HepG2 (cell line): ENCODE results near the gene MKNK1. TPM values are rescaled to one million over a fixed set of nuclear protein-coding genes. Genes with fewer than 3 reads are reported as not detected.

ENCODE experiments used
- ATAC-seq: fragments of 200-7000 bp; cut with Tn5 transposase; 3 replicates; pipeline ENCODE4 v1.9.1; 2020; ENCODE audit warnings: mild to moderate bottlenecking, moderate library complexity
- BruUV-seq: library from RNA; stranded (reverse); fragments of 400-500 nt; replicated peaks from 2 replicates; lab custom pipeline; 2021; lab: Mats Ljungman, UMichigan
- CTCF ChIA-PET: fragments of 300-600 bp; formaldehyde crosslinking; extraction: SDS; loops from one replicate; lab custom pipeline; 2021; ENCODE audit warnings: low total read pairs, inconsistent platforms, low intra/inter-chr PET ratio; lab: Yijun Ruan, JAX
- POLR2A ChIA-PET: fragments of 350-600 bp; sonication (Branson Sonifier 250); formaldehyde crosslinking; loops from one replicate; lab custom pipeline; 2020; ENCODE audit warnings: antibody characterized with exemption, inconsistent platforms; lab: Yijun Ruan, JAX
- DNase-seq: peaks from one replicate; pipeline ENCODE4 v3.0.0-alpha.2; 2015; ENCODE audit warnings: low spot score
- FAIRE-seq: peaks from 3 replicates; lab custom pipeline; 2011; peaks lifted over from hg19 to GRCh38; lab: Jason Lieb, UNC
- H2AFZ ChIP-seq: one replicate; pipeline ENCODE4 v1.6.1; 2011; ENCODE audit warnings: low read length, inconsistent platforms
- H3K27ac ChIP-seq: fragments of 300-600 bp; 3 replicates; pipeline ENCODE4 v1.8.0; 2011; ENCODE audit warnings: mixed run types, mild to moderate bottlenecking, mixed read lengths, low read length, inconsistent platforms; ENCODE audit not compliant: insufficient read depth; ENCODE audit errors: extremely low read length
- H3K27me3 ChIP-seq, 2 experiments: fragments of 200-600 bp in 1 of 2; 2 replicates in 1 of 2; 3 replicates in 1 of 2; pipeline versions ENCODE4 v1.6.0 to v1.8.0; 2011; ENCODE audit warnings: low read length in 2 of 2, mild to moderate bottlenecking in 2 of 2, moderate library complexity in 2 of 2, inconsistent platforms in 1 of 2; ENCODE audit not compliant: insufficient read depth in 2 of 2, control insufficient read depth in 1 of 2
- H3K36me3 ChIP-seq, 2 experiments: fragments of 200-600 bp in 1 of 2; replicated peaks in 1 of 2; 2 replicates in 1 of 2; 3 replicates in 1 of 2; pipeline versions ENCODE4 v1.5.1 to v1.8.0; 2011; ENCODE audit warnings: low read length in 2 of 2, inconsistent platforms in 1 of 2; ENCODE audit not compliant: insufficient read depth in 2 of 2, control insufficient read depth in 1 of 2
- H3K4me1 ChIP-seq: 2 replicates; pipeline ENCODE4 v1.5.1; 2012; ENCODE audit warnings: low read length, inconsistent platforms; ENCODE audit not compliant: insufficient read depth
- H3K4me2 ChIP-seq: 2 replicates; pipeline ENCODE4 v1.6.0; 2011; ENCODE audit warnings: low read depth, low read length, inconsistent platforms
- H3K4me3 ChIP-seq, 3 experiments: fragments of 200-600 bp in 1 of 3; sonication (generic), shearing (Covaris generic) in 1 of 3; replicated peaks in 1 of 3; 2 replicates each; pipeline ENCODE4 v1.5.1; 2011 to 2016; ENCODE audit warnings: low read length in 3 of 3, inconsistent platforms in 2 of 3, low read depth in 2 of 3, mild to moderate bottlenecking in 2 of 3, control low read depth in 1 of 3, mixed read lengths in 1 of 3; ENCODE audit not compliant: insufficient read depth in 1 of 3
- H3K79me2 ChIP-seq: one replicate; pipeline ENCODE4 v1.6.1; 2011; ENCODE audit warnings: low read length, inconsistent platforms; ENCODE audit not compliant: insufficient read depth
- H3K9ac ChIP-seq: 2 replicates; pipeline ENCODE4 v1.6.0; 2011; ENCODE audit warnings: mild to moderate bottlenecking, low read depth, low read length, inconsistent platforms; ENCODE audit not compliant: insufficient read depth
- H3K9me3 ChIP-seq: 2 replicates; pipeline ENCODE4 v1.5.1; 2012; ENCODE audit warnings: mild to moderate bottlenecking, low read length
- H4K20me1 ChIP-seq: 2 replicates; pipeline ENCODE4 v1.6.0; 2011; ENCODE audit warnings: inconsistent platforms, mild to moderate bottlenecking, low read length, moderate library complexity; ENCODE audit not compliant: insufficient read depth
- BRD4 ChIP-seq: sonication (generic); formaldehyde crosslinking; IDR thresholded peaks from 2 replicates; pipeline ENCODE4 v1.4.0; 2020; ENCODE audit warnings: missing genetic modification reagents
- DMTF1 ChIP-seq: sonication (generic); formaldehyde crosslinking; IDR thresholded peaks from 2 replicates; pipeline ENCODE4 v1.4.0; 2020; ENCODE audit warnings: mild to moderate bottlenecking, missing genetic modification reagents
- GATA4 ChIP-seq: sonication (generic); IDR thresholded peaks from 2 replicates; pipeline ENCODE4 v1.6.1; 2016; ENCODE audit warnings: antibody characterized with exemption, low read depth, borderline replicate concordance
- GRHL1 ChIP-seq: sonication (generic); formaldehyde crosslinking; conservative IDR thresholded peaks from 2 replicates; pipeline ENCODE4 v1.8.0; 2022; ENCODE audit warnings: missing genetic modification reagents
- HOXA5 ChIP-seq: sonication (generic); formaldehyde crosslinking; IDR thresholded peaks from 2 replicates; pipeline ENCODE4 v1.4.0; 2020; ENCODE audit warnings: missing genetic modification reagents
- MAFG ChIP-seq: sonication (generic); formaldehyde crosslinking; IDR thresholded peaks from 2 replicates; pipeline ENCODE4 v1.5.1; 2020; ENCODE audit warnings: mild to moderate bottlenecking, missing genetic modification reagents
- MBNL3 ChIP-seq: fragments of 250-450 bp; sonication (Bioruptor Pico); conservative IDR thresholded peaks from 2 replicates; pipeline ENCODE4 v1.8.0; 2022; ENCODE audit warnings: mild to moderate bottlenecking, inconsistent platforms
- MLLT10 ChIP-seq: sonication (generic); formaldehyde crosslinking; IDR thresholded peaks from 2 replicates; pipeline ENCODE4 v1.4.0; 2020; ENCODE audit warnings: missing genetic modification reagents
- NFIB ChIP-seq: sonication (generic); formaldehyde crosslinking; IDR thresholded peaks from 2 replicates; pipeline ENCODE4 v1.9.0; 2021; ENCODE audit warnings: missing genetic modification reagents, mild to moderate bottlenecking, borderline replicate concordance
- ONECUT2 ChIP-seq: sonication (generic); formaldehyde crosslinking; IDR thresholded peaks from 2 replicates; pipeline ENCODE4 v1.4.0; 2020; ENCODE audit warnings: missing genetic modification reagents
- PHF5A ChIP-seq: IDR thresholded peaks from one replicate; pipeline ENCODE4 v1.6.1; 2018; ENCODE audit warnings: low read depth, missing genetic modification reagents; ENCODE audit not compliant: unreplicated experiment
- SNAPC2 ChIP-seq: sonication (generic); formaldehyde crosslinking; IDR thresholded peaks from 2 replicates; pipeline ENCODE4 v1.8.1; 2022; ENCODE audit warnings: mild to moderate bottlenecking, missing genetic modification reagents
- ZNF256 ChIP-seq: sonication (generic); formaldehyde crosslinking; conservative IDR thresholded peaks from 2 replicates; pipeline ENCODE4 v1.4.0; 2020; ENCODE audit warnings: missing genetic modification reagents
- ZNF513 ChIP-seq: sonication (generic); formaldehyde crosslinking; conservative IDR thresholded peaks from 2 replicates; pipeline ENCODE4 v1.5.0; 2020; ENCODE audit warnings: missing genetic modification reagents
- ZNF605 ChIP-seq: sonication (generic); formaldehyde crosslinking; IDR thresholded peaks from 2 replicates; pipeline ENCODE4 v1.8.0; 2022; ENCODE audit warnings: mild to moderate bottlenecking, missing genetic modification reagents
- ZNF780A ChIP-seq: sonication (generic); formaldehyde crosslinking; IDR thresholded peaks from 2 replicates; pipeline ENCODE4 v1.8.0; 2022; ENCODE audit warnings: mild to moderate bottlenecking, missing genetic modification reagents, moderate library complexity
- ZNF788 ChIP-seq: sonication (generic); formaldehyde crosslinking; IDR thresholded peaks from 2 replicates; pipeline ENCODE4 v1.5.0; 2020; ENCODE audit warnings: mild to moderate bottlenecking, missing genetic modification reagents, borderline replicate concordance
- WGBS: methylation state at CpG from one replicate; pipeline ENCODE4 v1.1.6; 2017; ENCODE audit warnings: low lambda C conversion rate; 5-methylcytosine and 5-hydroxymethylcytosine counted together
- in situ Hi-C: cut with HindIII; loops from 2 replicates; pipeline ENCODE4 v1.10.0; 2017; ENCODE audit warnings: low pct_unique_long_range_greater_than_20kb; ENCODE audit not compliant: extremely low pct_ligation_motif_present
- intact Hi-C: fragments of 100-400 bp; cut with micrococcal nuclease; formaldehyde crosslinking; loops from one replicate; pipeline ENCODE4 v1.10.0; 2022; ENCODE audit not compliant: unreplicated experiment
- polyA plus RNA-seq, 8 experiments: library from polyadenylated mRNA; depleted of rRNA in 3 of 8; stranded (reverse) in 7 of 8; unstranded in 1 of 8; fragments of >200 nt; fragmentation: Illumina TruSeq in 4 of 8; extraction: Trizol in 4 of 8; gene quantifications; 2 replicates each; pipeline versions ENCODE4 v1.2.1 to v1.2.3, GENCODE V29; 2011 to 2016; ENCODE audit warnings: low read depth in 4 of 8, missing spikeins in 1 of 8, mixed read lengths in 1 of 8; ENCODE audit not compliant: insufficient read depth in 1 of 8
- total RNA-seq, 5 experiments: library from RNA; depleted of rRNA; stranded (reverse); fragments of >200 nt; fragmentation: Illumina TruSeq; extraction: Trizol; gene quantifications; 2 replicates each; pipeline ENCODE4 v1.2.3, GENCODE V29; 2016; ENCODE audit warnings: low read depth in 1 of 5

Gene MKNK1
- total and polyA plus RNA-seq, 2 of the 13 experiments (the other 11 are each of a cell fraction or from before 2014, with no cell fraction given): 18.5 to 24.1 TPM

- intact Hi-C loops: loop anchor here (10.0 kb wide), 1 partner anchor 167 kb away; no protein-coding TSS in a partner anchor
- TSS peak; percentile 42 for BruUV-seq
These were observed 46.7 kb downstream of the MKNK1 start for GRCh38 chr1:46557403-46557802.

More at GRCh38 chr1:46557403-46557802, 46.7 kb downstream of the MKNK1 start:
- ATAC-seq: no peak
- ChIA-PET POLR2A (no interaction called here), CTCF (no interaction called here)
- no peak overlapping the region for H3K9ac ChIP-seq
- no peaks in the 10 kb centered on the region for H3K27me3 ChIP-seq
- no peaks in the 10 kb centered on the region for H4K20me1 ChIP-seq
- peaks cover 10% of the 10 kb centered on the region; the same call in 1 of the 2 replicates for H3K4me1 ChIP-seq
- H3K36me3 ChIP-seq: peaks cover 1 to 4% of the 10 kb centered on the region in 2 experiments; a peak in 3 of 5 replicates
- H3K27ac ChIP-seq: no peak overlapping the region
- in situ Hi-C loops: no loop called here
- no peaks in the 10 kb centered on the region for H3K79me2 ChIP-seq
- H3K4me3 ChIP-seq: no peak overlapping the region
- no peak for FAIRE-seq
- TF ChIP-seq DMTF1 (CRISPR knock-in tag) (no peak), SNAPC2 (CRISPR knock-in tag) (no peak), ZNF788 (CRISPR knock-in tag) (no peak), MAFG (CRISPR knock-in tag) (no peak), ZNF605 (CRISPR knock-in tag) (no peak), PHF5A (no peak), ZNF256 (no peak), HOXA5 (CRISPR knock-in tag) (no peak), ZNF513 (CRISPR knock-in tag) (no peak), ZNF780A (CRISPR knock-in tag) (no peak), GRHL1 (CRISPR knock-in tag) (no peak), MLLT10 (no peak), BRD4 (CRISPR knock-in tag) (no peak), GATA4 (no peak), ONECUT2 (no peak), NFIB (CRISPR knock-in tag) (no peak), MBNL3 (no peak)
- DNase-seq: no peak
- H3K4me2 ChIP-seq: no peak overlapping the region
- no peak overlapping the region for H2AFZ ChIP-seq
- no peaks in the 10 kb centered on the region for H3K9me3 ChIP-seq
- 81% methylated on average over 5 of the region's 5 CpGs for WGBS
